Measurements from ENCODE around the gene PAH.

DNA sequence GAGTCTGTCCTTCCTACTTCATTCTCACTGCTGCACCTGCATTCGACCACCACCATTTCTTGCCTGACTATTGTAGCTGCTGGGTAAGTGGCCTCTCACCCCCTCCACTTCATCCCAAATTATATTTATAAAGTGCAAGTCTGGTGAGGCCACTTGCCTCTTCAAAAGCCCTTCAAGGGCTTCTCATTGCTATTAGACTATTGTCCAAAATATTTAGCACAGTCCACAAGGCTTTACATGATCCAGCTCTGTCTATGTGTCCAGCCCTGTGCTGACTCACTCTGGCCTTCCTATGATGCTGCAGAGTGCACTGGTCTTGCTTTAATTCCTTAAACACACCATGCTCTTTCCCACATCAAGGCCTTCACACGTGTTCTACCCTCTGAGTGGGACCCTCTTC, 46.0 kb downstream of the PAH start:
- TF ChIP-seq PHF8 (IDR thresholded peaks at IDR 0.05; ENCODE audit: borderline replicate concordance, low read depth) (no peak), CHD2 (IDR thresholded peaks at IDR 0.05; ENCODE audit: low read length, partially characterized antibody) (no peak), CEBPB (IDR thresholded peaks at IDR 0.05) (no peak)
- TF ChIP-seq, protein P1, sequence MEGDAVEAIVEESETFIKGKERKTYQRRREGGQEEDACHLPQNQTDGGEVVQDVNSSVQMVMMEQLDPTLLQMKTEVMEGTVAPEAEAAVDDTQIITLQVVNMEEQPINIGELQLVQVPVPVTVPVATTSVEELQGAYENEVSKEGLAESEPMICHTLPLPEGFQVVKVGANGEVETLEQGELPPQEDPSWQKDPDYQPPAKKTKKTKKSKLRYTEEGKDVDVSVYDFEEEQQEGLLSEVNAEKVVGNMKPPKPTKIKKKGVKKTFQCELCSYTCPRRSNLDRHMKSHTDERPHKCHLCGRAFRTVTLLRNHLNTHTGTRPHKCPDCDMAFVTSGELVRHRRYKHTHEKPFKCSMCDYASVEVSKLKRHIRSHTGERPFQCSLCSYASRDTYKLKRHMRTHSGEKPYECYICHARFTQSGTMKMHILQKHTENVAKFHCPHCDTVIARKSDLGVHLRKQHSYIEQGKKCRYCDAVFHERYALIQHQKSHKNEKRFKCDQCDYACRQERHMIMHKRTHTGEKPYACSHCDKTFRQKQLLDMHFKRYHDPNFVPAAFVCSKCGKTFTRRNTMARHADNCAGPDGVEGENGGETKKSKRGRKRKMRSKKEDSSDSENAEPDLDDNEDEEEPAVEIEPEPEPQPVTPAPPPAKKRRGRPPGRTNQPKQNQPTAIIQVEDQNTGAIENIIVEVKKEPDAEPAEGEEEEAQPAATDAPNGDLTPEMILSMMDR (IDR thresholded peaks at IDR 0.05): no peak
- TF ChIP-seq, protein P2, sequence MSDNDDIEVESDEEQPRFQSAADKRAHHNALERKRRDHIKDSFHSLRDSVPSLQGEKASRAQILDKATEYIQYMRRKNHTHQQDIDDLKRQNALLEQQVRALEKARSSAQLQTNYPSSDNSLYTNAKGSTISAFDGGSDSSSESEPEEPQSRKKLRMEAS (IDR thresholded peaks at IDR 0.05): no peak
